K562 (cell line): ENCODE measurements around the gene ITPR3. TPM values are rescaled to one million over a fixed set of nuclear protein-coding genes. Genes with fewer than 3 reads are reported as not detected.

Experiments used
- DDX20 ChIP-seq: fragments of 450-650 bp; IDR thresholded peaks from 2 replicates; pipeline ENCODE4 v1.6.1; 2016; ENCODE audit warnings: missing genetic modification characterization, low read depth, mild to moderate bottlenecking, missing compliant biosample characterization, moderate library complexity
- E2F3 ChIP-seq: fragments of 250-450 bp; sonication (Bioruptor Pico); IDR thresholded peaks from 2 replicates; pipeline ENCODE4 v1.4.0; 2020; ENCODE audit warnings: mild to moderate bottlenecking
- KLF10 ChIP-seq: fragments of 250-450 bp; sonication (Bioruptor Pico); IDR thresholded peaks from 2 replicates; pipeline ENCODE4 v1.6.1; 2021; ENCODE audit warnings: matching md5 sums
- MCM3 ChIP-seq: fragments of 450-650 bp; IDR thresholded peaks from 2 replicates; pipeline ENCODE4 v1.6.1; 2016
- MCM5 ChIP-seq: fragments of 450-650 bp; IDR thresholded peaks from 2 replicates; pipeline ENCODE4 v1.6.1; 2016; ENCODE audit warnings: low read depth
- MEIS2 ChIP-seq: fragments of 450-650 bp; IDR thresholded peaks from 2 replicates; pipeline ENCODE4 v1.6.1; 2014; ENCODE audit warnings: mild to moderate bottlenecking; ENCODE audit not compliant: partially characterized antibody
- RNF219 ChIP-seq: fragments of 250-450 bp; sonication (Bioruptor Pico); IDR thresholded peaks from 2 replicates; pipeline ENCODE4 v1.5.0; 2022; ENCODE audit warnings: mild to moderate bottlenecking
- TFAM ChIP-seq: fragments of 250-450 bp; sonication (Bioruptor Pico); conservative IDR thresholded peaks from 2 replicates; pipeline ENCODE4 v1.5.0; 2021; ENCODE audit warnings: mild to moderate bottlenecking, moderate library complexity
- ZFPM2 ChIP-seq: fragments of 250-450 bp; sonication (Bioruptor Pico); IDR thresholded peaks from 2 replicates; pipeline ENCODE4 v1.5.1; 2022; ENCODE audit warnings: mild to moderate bottlenecking
- ZNF134 ChIP-seq: fragments of 250-450 bp; sonication (Bioruptor Pico); conservative IDR thresholded peaks from 2 replicates; pipeline ENCODE4 v1.4.0; 2020
- polyA plus RNA-seq, 8 experiments: library from polyadenylated mRNA; depleted of rRNA in 4 of 8; stranded (reverse) in 5 of 8; unstranded in 3 of 8; fragments of >200 nt; fragmentation: Nextera tagmentation in 2 of 8; fragmentation: Illumina TruSeq in 1 of 8; extraction: Ambion mirVana in 2 of 8; extraction: Trizol in 1 of 8; gene quantifications; 2 replicates each; pipeline versions ENCODE4 v1.2.1 to v1.2.3, GENCODE V29; 2011 to 2014; ENCODE audit warnings: inconsistent platforms in 1 of 8, missing spikeins in 1 of 8
- total RNA-seq, 7 experiments: library from RNA; depleted of rRNA in 6 of 7; stranded (reverse); fragments of >200 nt in 6 of 7; fragmentation: Illumina TruSeq in 2 of 7; extraction: Trizol in 2 of 7; gene quantifications; 2 replicates each; pipeline versions ENCODE4 v1.2.1 to v1.2.3, GENCODE V29; 2011 to 2021; ENCODE audit warnings: low replicate concordance in 1 of 7
- TF ChIP-seq, protein P1 (sequence below), 2 experiments: fragments of 450-650 bp; formaldehyde crosslinking in 1 of 2; IDR thresholded peaks; 2 replicates each; pipeline versions ENCODE4 v1.4.0 to v1.6.1; 2014 to 2020; ENCODE audit warnings: mild to moderate bottlenecking in 2 of 2, borderline replicate concordance in 1 of 2, low read depth in 1 of 2
- TF ChIP-seq, protein P2 (sequence below), 2 experiments: fragments of 450-650 bp; IDR thresholded peaks; 2 replicates each; pipeline ENCODE4 v1.6.1; 2018; ENCODE audit warnings: mild to moderate bottlenecking in 2 of 2, low read depth in 1 of 2; ENCODE audit not compliant: partially characterized antibody in 2 of 2

ITPR3 gene
- total and polyA plus RNA-seq, 9 of the 15 experiments (the other 6 are each of a cell fraction or from before 2014, with no cell fraction given): 0.39 to 35.7 (median 13.2) TPM

- TF ChIP-seq, protein P1, sequence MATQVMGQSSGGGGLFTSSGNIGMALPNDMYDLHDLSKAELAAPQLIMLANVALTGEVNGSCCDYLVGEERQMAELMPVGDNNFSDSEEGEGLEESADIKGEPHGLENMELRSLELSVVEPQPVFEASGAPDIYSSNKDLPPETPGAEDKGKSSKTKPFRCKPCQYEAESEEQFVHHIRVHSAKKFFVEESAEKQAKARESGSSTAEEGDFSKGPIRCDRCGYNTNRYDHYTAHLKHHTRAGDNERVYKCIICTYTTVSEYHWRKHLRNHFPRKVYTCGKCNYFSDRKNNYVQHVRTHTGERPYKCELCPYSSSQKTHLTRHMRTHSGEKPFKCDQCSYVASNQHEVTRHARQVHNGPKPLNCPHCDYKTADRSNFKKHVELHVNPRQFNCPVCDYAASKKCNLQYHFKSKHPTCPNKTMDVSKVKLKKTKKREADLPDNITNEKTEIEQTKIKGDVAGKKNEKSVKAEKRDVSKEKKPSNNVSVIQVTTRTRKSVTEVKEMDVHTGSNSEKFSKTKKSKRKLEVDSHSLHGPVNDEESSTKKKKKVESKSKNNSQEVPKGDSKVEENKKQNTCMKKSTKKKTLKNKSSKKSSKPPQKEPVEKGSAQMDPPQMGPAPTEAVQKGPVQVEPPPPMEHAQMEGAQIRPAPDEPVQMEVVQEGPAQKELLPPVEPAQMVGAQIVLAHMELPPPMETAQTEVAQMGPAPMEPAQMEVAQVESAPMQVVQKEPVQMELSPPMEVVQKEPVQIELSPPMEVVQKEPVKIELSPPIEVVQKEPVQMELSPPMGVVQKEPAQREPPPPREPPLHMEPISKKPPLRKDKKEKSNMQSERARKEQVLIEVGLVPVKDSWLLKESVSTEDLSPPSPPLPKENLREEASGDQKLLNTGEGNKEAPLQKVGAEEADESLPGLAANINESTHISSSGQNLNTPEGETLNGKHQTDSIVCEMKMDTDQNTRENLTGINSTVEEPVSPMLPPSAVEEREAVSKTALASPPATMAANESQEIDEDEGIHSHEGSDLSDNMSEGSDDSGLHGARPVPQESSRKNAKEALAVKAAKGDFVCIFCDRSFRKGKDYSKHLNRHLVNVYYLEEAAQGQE (IDR thresholded peaks at IDR 0.05; ENCODE audit: borderline replicate concordance): no peak
- TF ChIP-seq, protein P1 (CRISPR knock-in tag; IDR thresholded peaks at IDR 0.05; ENCODE audit: low read depth): no peak
- TF ChIP-seq DDX20 (tag) (no peak), MEIS2 (no peak), ZFPM2 (CRISPR knock-in tag) (no peak), MCM3 (no peak), KLF10 (CRISPR knock-in tag) (no peak), ZNF134 (CRISPR knock-in tag) (no peak), MCM5 (no peak), RNF219 (CRISPR knock-in tag) (no peak), E2F3 (CRISPR knock-in tag) (no peak), TFAM (CRISPR knock-in tag) (no peak)
- TF ChIP-seq, protein P2, sequence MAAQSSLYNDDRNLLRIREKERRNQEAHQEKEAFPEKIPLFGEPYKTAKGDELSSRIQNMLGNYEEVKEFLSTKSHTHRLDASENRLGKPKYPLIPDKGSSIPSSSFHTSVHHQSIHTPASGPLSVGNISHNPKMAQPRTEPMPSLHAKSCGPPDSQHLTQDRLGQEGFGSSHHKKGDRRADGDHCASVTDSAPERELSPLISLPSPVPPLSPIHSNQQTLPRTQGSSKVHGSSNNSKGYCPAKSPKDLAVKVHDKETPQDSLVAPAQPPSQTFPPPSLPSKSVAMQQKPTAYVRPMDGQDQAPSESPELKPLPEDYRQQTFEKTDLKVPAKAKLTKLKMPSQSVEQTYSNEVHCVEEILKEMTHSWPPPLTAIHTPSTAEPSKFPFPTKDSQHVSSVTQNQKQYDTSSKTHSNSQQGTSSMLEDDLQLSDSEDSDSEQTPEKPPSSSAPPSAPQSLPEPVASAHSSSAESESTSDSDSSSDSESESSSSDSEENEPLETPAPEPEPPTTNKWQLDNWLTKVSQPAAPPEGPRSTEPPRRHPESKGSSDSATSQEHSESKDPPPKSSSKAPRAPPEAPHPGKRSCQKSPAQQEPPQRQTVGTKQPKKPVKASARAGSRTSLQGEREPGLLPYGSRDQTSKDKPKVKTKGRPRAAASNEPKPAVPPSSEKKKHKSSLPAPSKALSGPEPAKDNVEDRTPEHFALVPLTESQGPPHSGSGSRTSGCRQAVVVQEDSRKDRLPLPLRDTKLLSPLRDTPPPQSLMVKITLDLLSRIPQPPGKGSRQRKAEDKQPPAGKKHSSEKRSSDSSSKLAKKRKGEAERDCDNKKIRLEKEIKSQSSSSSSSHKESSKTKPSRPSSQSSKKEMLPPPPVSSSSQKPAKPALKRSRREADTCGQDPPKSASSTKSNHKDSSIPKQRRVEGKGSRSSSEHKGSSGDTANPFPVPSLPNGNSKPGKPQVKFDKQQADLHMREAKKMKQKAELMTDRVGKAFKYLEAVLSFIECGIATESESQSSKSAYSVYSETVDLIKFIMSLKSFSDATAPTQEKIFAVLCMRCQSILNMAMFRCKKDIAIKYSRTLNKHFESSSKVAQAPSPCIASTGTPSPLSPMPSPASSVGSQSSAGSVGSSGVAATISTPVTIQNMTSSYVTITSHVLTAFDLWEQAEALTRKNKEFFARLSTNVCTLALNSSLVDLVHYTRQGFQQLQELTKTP (IDR thresholded peaks at IDR 0.05; ENCODE audit: low read depth in 1 of 2, partially characterized antibody in 2 of 2): no peak
- TF ChIP-seq, all 486 proteins: peak for 0
These were observed 30.9 kb downstream of the ITPR3 start (continued) for GRCh38 chr6:33652002-33652401.
